Measurements from ENCODE around the gene HS6ST1.

Gene HS6ST1

DNA sequence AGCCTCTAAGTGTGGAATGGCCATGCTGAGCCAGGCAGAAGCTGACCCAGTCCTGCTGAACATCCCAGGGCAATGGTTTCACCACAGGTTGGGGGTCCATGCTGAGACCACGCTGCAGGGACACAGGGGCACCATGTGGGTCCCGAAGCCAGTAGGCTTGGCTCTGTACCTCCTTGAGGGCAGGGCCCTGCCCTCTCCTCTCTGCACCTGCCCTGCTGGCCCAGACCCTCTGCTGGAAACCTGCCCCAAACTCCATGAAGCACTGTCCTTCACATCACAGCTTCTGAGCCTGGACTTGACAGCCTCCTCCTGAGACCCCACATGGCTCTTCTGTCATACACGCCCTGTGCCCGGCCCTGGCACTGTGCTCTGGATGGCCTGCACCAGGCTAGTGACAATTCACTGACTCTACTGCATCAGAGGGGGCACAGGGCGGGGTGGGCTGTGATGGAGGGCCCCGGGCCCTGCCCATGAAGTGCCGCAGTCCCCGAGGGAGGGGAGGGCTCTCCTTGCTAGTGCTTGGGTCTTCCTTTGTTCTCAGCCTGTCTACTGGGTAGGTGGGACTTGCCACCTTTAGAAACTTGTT lies 24.7 kb downstream of the HS6ST1 start:
- no peak for DNase-seq

DNA sequence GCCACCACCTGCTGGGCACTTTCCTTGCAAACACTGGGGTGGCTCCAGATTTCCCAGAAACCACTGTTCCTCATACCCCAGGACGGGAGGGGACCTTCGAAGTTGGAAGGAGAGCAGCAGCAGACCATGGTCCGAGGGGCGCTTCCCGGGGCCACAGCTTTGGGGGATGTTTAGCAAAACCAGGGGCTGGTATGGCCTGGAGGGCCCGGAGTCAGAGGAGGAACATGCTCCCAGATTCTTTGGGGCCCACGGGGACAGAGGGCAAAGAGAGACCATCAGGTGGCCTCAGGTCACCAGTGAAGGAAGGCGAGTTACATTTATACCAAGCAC lies 25.3 kb downstream of the HS6ST1 start:
- no peak for DNase-seq

GRCh38 chr2:128292599-128293425 lies 25.9 kb downstream of the HS6ST1 start:
- no peak for DNase-seq

GRCh38 chr2:128291844-128292598 lies 26.6 kb downstream of the HS6ST1 start:
- no peak for DNase-seq

DNA sequence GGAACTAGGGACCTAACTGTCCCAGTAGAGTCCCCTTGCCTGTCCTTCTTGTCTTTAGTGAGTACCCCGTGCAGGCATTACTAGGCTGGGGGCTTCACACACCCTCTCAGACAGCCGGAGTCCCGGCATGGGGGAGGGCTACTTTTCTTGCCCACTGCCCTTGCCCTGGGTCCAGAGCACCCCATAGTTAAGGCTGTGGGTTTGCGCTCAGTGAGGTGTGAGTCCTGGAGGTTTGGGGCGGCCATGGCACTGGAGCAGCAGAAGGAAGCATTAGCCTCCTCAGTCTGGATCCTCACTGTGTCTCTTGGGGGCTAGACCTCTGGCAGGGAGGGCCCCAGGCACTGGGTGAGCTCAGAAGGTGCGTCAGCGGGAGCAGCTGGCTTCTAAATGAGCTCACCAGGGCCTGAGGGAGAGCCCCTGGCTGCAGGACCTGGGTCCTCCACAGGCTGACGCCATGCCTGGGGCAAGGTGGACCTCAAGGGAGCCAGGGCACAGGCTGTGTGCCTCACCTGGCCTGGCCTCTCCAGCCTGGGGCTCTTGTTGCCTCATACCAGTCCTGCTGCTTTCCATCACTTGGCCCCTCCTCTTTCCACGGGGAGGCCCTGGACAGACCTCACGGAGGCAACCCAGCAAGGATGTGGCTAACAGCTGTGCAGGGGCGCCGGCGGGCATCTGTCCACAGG lies 27.4 kb downstream of the HS6ST1 start:
- no peak for DNase-seq

- no peak for DNase-seq
Measured at GRCh38 chr2:128290356-128290755, 28.3 kb downstream of the HS6ST1 start.

- DNase-seq: no peak
Measured at GRCh38 chr2:128289439-128289838, 29.2 kb downstream of the HS6ST1 start.

DNA sequence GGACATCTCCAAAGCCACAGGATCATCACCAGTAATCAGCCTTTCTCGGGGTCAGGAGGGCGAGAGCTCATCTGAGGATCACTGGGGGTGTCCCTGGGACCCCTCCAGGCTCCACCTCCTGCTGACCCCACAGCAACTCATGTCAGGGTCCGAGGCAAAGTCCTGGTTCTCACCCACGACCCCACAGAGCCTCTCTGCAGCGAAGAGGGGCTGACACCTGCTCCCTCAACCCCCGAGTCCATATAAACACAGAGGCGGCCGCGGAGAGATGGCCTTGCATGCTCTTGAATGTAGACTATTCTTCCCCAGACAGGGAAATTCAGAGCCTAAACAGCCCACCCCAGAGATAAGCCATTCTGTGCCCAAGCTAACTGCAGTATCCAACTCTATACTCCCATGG lies 29.9 kb downstream of the HS6ST1 start:
- no peak for DNase-seq

- no peak for DNase-seq
Measured at GRCh38 chr2:128287780-128288735, 30.6 kb downstream of the HS6ST1 start.

GRCh38 chr2:128286905-128287779 lies 31.5 kb downstream of the HS6ST1 start:
- no peak for DNase-seq

- DNase-seq: no peak
Measured at GRCh38 chr2:128286011-128286721, 32.5 kb downstream of the HS6ST1 start.

DNA sequence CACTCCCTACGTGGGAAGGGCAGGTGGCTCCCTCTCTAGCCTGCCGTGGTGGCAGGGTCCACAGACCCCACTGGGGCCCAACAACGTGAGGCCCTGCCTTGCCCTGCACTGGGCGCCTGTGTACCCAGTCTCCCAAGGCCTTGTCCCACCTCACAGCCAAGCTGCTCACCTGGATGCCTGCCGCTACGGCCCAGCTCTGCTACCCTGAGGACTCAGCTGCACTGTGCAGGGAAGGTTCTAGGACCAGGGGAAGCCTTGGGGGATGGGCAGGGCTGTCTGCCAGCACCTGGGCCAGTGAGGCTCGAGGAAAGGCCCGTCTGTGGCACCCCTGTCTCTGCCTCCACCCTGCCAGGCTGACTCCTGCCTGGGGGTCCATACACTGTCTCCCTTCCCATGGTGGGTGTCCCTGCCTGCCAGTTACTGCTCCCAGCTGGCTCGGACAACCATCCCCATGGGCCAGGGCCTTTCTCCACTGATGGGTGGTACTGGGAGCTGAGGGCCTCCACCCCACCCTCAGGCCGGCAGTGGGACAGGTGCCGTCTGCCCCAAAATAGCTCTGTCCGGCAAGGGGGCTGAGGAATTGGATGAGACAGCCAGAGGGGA lies 33.2 kb downstream of the HS6ST1 start:
- DNase-seq: no peak

DNA sequence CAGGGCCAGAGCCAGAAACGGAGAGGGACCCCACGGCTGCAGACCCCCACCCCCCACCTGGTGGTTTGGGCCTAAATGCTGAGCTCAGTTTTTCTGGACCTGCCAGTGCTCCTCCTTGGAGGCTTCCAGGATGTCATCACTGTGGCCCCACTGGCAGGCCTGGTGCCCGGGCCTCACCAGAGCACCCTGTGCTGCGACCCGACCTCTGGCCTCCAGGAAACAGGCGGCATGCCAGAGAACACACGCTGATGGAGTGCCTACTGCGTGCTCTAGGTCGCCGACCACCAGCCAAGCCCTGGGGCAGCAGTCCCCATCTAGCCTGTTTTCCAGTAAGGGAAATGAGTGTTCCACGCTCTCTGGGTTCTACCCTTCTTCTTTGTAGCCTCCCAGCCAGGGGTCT lies 33.8 kb downstream of the HS6ST1 start:
- no peak for DNase-seq

- DNase-seq: no peak
Measured at GRCh38 chr2:128284037-128284441, 34.6 kb downstream of the HS6ST1 start.

DNA sequence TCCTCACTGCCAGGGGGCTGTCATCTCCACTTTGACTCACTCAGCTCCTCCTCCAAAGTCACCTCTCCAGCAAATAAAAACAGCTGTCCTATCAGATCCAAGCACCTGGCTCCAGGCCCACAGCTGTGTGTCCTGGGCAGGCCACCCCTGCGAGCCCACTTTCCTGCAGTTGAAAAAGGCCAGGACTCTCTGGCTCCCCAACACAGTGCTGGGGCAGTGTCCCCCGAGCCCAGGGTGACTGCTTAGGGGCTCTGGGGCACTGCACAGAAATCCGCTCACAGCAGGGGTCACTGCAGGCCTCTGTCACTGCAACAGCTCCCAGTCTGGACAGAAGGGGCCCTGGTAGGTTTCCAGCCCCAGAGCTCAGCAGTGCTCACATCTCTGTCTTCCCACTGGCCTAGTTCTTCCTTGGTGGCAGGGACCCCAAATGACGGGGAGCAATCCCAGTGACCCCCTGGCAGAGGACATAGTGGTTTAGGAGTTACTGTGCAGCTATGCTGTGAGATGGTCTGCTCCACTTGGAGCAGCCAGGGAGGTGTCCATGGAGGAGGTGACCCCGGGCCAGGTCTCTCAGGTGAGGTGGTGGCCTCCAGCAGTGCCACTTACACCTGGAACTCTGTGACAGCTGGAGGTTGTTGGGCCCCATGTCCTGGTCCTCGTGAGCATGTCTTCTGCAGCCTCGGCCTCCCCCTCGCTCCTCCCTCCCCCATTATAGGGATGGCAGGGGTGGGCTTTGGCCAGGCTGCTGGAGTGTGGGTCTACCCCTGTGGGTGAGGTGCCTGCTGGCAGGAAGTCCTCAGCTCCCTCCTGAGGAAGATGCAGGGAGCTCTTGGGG lies 35.5 kb downstream of the HS6ST1 start:
- no peak for DNase-seq

DNA sequence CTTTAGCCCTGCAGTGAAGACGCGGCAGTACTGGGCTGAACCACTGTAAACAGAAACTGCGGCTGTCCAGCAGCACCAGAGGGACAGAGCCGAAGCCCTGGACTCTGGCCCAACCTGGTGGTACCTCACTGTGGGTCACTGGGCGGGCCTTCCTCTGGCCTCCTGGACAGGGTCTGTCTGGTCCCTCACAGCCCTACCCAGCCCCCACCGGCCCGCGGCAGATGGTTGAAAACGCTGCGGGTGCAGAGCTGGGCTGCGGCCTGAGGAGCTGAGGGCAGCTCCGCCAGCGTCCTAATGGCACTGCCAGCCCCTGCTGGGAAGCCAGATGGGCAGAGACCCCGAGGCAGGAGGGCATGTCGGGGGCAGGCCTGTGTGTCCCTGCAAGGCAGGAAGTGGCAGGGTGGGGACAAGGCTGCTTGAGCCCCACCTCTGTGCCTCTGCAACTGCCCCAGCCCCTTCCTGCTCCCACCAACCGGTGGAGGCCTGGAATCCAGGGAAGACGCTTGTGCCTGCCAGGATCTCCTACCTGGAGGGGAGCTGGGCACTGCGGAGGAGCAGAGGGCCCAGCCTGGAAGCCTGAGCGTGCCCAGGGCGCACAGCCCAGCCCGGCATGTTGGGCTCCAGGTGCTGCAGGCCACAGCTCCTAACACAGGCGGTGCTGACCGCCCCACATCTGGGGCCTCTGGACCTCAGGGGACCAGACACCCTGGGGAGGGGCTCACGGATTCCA lies 36.3 kb downstream of the HS6ST1 start:
- no peak for DNase-seq

- DNase-seq: no peak
Measured at GRCh38 chr2:128281852-128282245, 36.8 kb downstream of the HS6ST1 start.

GRCh38 chr2:128280901-128281321 lies 37.8 kb downstream of the HS6ST1 start:
- no peak for DNase-seq
